GM19463 (cell line): ENCODE measurements around the gene CTF1.
A peak's percentile ranks its signal among the peaks of the same experiment; 100 is the strongest.
"Not testable (repeated sequence)": the region's sequence is repeated elsewhere in the genome, so short reads cannot be mapped to it uniquely, and the experiment has no call there.

Source experiments
- ATAC-seq: cut with Tn5 transposase; IDR thresholded peaks from one replicate; pipeline ENCODE4 v1.9.1; 2021; ENCODE audit warnings: mild to moderate bottlenecking, moderate library complexity; ENCODE audit not compliant: unreplicated experiment

Gene CTF1

GRCh38 chr16:30887927-30888326 is 8.5 kb upstream of the CTF1 start:
- ATAC-seq = no peak

DNA sequence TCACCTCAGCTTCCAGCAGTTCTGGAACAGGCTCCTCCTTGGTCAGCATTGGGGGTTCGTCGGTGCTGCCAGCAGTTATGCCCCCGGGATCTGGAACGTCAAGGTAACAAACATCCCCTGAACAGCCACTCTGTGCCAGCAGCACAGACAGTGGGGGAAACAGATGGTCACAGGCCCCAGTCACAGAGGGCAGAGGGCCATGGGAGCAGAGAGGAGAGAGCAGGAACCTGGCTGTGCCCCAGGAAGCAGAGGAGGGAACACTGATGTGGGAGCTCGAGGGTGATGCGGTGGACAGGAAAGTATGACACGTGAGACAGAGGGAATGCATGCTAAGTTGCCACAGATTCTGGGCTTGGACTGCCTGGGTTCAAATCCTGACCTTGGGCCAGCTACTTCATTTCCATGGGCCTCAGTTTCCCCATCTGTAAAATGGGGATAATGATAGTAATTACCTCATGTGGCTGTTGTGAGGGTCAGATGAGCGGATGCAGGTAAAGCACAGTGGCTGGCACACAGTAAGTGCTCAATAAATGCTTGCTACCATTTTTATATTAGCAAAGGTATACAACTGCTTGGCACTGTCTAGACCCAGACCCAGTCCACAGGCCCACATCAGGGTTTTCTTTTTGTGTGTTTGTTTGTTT is 7.4 kb upstream of the CTF1 start:
- no peak for ATAC-seq

GRCh38 chr16:30889721-30890120 is 6.7 kb upstream of the CTF1 start:
- ATAC-seq = no peak

DNA sequence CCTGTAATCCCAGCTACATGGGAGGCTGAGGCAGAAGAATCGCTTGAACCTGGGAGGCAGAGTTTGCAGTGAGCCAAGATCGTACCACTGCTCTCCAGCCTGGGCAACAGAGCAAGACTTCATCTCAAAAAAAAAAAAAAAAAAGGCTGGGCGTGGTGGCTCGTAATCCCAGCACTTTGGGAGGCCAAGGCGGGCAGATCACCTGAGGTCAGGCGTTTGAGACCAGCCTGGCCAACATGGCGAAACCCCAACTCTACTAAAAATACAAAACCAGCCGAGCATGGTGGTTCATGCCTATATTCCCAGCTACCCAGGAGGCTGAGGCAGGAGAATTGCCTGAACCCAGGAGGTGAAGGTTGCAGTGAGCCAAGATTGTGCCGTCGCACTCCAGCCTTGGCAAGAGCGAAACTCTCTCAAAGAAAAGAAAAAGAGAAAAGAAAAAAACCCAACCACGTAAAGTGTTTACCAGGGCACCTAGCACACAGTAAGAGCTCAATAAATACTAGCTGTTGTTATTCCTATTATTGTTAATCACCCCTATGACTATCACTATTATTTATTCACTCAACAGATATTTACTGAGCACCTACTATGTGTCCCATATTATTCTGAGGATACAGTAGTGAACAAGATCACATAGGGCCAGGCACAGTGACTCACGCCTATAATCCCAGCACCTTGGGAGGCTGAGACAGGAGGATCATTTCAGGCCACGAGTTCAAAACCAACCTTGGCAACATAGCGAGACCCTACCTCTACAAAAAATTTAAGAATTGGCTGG is 5.2 kb upstream of the CTF1 start:
- not testable (repeated sequence) for ATAC-seq

DNA sequence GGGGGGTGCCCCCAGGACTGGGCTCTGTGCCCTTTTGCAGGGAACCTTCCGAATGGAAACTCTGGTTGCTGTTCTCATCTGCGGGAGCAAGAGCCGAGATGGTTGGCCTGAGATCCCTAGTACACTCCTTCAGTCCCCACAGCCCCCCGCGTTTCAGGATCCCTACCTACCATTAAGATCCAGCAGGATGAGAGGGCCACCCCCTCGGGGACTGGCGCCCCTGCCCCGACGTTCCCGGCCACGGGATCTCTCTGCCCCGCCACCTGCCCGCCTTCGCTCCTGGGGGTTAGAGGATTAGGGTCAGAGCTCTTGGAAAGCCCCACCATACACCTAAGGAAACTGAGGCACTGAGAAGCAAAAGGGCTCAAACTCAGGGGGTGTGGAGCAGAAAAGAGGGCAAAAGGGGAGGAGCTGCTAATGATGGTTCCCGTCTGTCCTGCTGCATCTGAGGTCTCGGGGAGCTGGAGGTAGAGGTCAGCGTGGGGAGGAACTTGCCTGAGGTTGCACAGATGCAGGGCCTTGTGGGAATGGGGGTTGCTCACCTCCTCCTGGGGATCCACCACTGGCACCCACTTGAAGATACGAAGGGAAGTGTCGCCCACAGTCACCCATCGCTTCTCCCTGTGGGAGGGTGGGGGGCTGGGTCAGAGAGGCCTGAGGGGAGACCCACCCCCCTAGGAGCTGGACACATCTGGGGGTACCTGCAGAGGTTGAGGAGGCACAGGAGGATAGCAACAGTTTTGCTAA is 3.6 kb upstream of the CTF1 start:
- ATAC-seq = no peak

GRCh38 chr16:30893417-30893743 is 3.0 kb upstream of the CTF1 start:
- ATAC-seq = no peak

DNA sequence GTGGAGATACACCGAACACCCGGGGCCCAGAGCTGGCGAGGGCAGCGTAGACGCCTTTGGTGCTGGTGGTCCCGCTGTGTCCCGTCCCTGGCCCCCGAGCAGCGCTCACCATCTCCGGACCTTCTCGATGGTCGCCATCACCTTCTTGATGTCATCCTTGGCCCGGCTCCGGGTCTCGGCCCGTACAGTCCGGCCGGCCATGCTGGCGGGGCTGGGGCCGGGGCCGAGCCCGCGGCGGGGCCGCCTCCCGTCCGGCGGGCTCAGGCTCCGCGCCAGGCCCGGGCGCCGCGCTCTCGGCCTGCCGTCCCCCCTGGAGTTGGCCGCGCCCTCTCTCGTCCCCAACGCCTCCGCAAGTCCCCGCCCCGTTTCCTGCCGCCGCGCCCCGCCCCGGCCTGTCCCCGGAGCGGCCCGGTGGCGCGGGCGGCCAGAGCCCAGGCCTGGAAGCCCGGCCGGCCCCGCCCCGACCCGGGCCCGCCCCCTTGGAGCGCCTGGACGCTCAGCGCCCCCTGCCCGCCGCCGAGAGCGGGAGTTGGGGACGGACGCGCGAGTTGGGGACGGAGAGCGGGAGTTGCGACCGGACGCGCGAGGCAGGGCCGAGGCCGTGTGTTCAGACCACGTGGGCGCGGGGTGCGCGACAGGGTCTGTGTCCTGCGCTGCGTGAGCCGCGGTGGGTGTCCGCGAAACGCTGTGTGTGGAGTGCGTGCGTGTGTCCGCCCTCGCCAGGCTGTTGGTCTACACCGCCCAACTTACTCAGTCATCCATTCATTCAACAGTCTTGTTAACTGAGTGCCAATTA is 2.5 kb upstream of the CTF1 start, which contains the start of gene BCL7C:
TSS of gene BCL7C (minus strand) at position 334 of the 796 bp plus-strand sequence. CDS start at position 201, 133 bp downstream.
- ATAC-seq = peak; percentile 78

- ATAC-seq = no peak
These were observed 1.7 kb upstream of the CTF1 start for GRCh38 chr16:30894540-30895368.

DNA sequence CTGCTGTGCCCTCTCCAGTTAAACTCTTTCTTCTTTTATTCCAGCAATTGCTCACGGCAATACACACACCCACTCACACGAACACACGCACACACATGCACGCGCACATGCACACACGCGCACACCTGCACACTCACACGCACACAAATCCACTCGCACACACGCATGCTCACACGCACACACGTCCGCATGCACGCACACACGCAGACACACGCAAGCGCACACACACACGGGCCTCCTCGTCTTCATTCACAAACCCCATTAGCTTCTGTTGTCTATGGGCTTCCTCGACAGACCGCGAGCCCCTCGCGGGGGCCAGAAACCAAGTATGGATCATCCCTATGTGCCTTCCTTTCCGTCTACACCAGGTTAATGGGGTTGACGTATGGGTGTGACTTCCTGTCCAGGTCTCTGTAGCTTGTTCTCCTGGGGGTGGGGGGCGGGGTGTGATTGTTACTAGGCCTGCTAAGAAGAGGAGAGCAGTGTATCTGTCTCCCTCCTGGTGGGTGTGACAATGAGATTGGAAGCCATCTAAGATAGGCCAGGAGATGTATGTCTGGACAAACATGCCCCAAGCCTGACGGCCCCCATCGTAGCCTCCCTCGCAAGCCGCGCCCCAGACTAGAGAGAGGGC is 670 bp upstream of the CTF1 start:
- ATAC-seq = no peak

GRCh38 chr16:30896889-30897733 is 697 bp downstream of the CTF1 start:
- peak; percentile 36 for ATAC-seq

DNA sequence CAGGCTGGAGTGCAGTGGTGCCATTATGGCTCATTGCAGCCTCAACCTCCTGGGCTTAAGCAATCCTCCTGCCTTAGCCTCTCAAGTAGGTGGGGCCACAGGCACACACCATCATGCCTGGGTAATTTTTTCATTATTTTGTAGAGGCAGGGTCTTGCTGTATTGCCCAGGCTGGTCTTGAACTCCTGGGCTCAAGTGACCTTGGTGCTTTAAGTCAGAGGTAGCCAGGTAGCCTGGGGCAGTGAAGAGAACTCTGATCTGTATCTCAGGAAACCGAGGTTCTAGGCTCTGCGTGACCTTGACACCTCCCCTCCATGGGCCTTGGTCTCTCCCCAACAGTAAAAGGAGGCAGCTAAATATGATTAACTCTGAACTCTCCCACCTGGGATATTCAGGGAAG is 3.4 kb downstream of the CTF1 start:
- no peak for ATAC-seq

- no peak for ATAC-seq
These were observed 4.2 kb downstream of the CTF1 start for GRCh38 chr16:30900588-30900987.

- ATAC-seq = no peak
These were observed 5.0 kb downstream of the CTF1 start for GRCh38 chr16:30901201-30902028.

GRCh38 chr16:30902029-30902972 is 5.9 kb downstream of the CTF1 start:
- no peak for ATAC-seq

DNA sequence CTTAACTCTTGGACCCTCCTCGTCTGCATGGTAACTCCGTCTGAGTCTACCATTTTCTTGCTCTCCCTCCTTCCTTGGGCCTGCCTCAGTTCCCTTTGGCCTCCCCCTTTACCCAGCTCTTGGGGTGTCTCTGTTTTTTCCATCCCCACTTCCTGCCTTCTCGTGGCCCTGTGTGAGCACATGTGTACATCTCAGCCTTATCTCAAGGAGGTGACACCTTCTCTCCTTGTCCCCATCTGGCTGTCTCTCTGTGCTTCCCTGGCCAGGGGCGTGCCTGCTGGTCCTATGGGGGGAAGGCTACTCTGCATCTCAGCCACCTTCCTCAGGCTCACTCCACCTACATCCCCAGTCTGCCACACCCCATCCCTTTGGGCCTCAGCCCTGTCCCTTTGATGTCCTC is 6.6 kb downstream of the CTF1 start:
- no peak for ATAC-seq

DNA sequence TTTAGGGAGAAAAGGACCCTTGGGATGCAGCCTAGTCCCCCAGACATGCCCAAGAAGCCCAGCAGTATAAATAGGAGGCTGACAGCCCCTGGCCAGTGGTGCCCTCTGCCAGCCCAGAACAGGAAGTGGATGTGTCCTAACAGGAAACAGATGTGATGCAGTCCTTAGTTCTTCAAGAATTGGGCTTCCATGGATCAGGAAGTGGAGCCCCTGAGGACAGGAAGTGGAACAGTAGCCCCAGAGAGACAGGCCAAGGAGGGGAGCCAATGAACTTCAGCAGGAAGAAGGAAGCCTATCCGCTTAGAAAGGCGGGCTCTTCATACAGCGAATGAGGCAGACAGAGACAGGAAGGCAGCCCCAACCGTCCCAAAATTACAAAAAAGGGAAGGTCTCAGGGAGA is 7.2 kb downstream of the CTF1 start:
- no peak for ATAC-seq
